ENCODE data around the gene CUTA. TPM values are rescaled to one million over a fixed set of nuclear protein-coding genes. Genes with fewer than 3 reads are reported as not detected.

Gene CUTA
- total RNA-seq, 3 donors from 2014 or later, result 81.3 to 123 (median 111) TPM

DNA sequence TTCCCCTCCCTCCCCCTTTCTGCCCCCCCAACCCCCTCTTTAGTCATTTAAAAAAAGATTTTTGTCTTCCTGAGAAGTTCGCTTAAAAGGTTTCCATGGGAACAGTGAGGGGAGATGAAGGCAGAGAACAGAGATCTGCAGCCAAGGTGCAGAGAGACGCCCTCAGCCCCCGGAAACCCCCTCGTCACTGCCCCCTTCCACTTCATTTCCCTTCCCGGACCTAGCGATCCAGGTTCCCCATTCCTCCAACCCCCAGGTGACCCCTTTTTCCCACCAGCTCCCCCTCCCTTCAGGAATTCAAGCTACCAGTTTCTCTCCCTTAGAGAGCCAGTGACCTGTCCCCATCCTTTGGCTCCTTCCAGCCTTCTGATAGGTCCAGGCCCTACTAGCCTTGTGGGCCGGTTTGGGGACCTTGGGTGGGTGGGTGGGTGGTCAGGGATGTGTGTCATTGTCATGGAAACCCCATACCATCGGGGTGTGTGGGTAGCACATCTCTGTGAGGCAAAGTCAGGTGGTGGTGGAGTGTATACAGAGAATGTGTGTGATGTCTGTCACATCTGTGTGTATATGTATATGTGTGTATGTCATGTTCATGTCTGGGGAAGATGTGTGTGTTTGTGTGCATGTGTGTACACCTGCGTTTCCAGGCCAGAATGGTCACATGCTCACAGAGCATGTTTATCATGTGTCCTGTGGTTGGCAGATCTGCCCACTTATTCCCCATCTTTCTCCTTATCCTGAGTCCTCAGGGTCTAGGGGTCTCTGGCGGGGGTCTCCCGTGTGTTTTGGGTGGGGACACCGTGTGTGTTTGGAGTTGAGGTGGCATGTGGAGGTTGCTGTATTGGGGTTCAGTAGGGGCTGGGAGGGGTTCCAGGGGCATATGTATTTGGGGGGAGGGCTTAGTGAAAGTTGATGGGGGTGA lies 8.9 kb upstream of the CUTA start:
- intact Hi-C loops (cut with DNase I; ENCODE audit: low total_unique reads), result no loop called here
- Histone ChIP-seq H3K4me1 (peaks cover 4 to 11% of the 10 kb centered on the region in 2 donors), H3K9me3 (no peaks in the 10 kb centered on the region), H3K4me3 (peak overlapping the region; percentile 49 to 83 (median 64)), H3K27me3 (no peaks in the 10 kb centered on the region), H3K36me3 (no peaks in the 10 kb centered on the region), H3K27ac (peak overlapping the region; percentile 95 to 97)
- no peak for TF ChIP-seq POLR2AphosphoS5 (IDR thresholded peaks at IDR 0.05)
- TF ChIP-seq, protein P1, sequence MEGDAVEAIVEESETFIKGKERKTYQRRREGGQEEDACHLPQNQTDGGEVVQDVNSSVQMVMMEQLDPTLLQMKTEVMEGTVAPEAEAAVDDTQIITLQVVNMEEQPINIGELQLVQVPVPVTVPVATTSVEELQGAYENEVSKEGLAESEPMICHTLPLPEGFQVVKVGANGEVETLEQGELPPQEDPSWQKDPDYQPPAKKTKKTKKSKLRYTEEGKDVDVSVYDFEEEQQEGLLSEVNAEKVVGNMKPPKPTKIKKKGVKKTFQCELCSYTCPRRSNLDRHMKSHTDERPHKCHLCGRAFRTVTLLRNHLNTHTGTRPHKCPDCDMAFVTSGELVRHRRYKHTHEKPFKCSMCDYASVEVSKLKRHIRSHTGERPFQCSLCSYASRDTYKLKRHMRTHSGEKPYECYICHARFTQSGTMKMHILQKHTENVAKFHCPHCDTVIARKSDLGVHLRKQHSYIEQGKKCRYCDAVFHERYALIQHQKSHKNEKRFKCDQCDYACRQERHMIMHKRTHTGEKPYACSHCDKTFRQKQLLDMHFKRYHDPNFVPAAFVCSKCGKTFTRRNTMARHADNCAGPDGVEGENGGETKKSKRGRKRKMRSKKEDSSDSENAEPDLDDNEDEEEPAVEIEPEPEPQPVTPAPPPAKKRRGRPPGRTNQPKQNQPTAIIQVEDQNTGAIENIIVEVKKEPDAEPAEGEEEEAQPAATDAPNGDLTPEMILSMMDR (IDR thresholded peaks at IDR 0.05), result no peak
- no peak for TF ChIP-seq POLR2A (IDR thresholded peaks at IDR 0.05)
- DNase-seq (ENCODE audit: low spot score in 2 of 2), result no peak

DNA sequence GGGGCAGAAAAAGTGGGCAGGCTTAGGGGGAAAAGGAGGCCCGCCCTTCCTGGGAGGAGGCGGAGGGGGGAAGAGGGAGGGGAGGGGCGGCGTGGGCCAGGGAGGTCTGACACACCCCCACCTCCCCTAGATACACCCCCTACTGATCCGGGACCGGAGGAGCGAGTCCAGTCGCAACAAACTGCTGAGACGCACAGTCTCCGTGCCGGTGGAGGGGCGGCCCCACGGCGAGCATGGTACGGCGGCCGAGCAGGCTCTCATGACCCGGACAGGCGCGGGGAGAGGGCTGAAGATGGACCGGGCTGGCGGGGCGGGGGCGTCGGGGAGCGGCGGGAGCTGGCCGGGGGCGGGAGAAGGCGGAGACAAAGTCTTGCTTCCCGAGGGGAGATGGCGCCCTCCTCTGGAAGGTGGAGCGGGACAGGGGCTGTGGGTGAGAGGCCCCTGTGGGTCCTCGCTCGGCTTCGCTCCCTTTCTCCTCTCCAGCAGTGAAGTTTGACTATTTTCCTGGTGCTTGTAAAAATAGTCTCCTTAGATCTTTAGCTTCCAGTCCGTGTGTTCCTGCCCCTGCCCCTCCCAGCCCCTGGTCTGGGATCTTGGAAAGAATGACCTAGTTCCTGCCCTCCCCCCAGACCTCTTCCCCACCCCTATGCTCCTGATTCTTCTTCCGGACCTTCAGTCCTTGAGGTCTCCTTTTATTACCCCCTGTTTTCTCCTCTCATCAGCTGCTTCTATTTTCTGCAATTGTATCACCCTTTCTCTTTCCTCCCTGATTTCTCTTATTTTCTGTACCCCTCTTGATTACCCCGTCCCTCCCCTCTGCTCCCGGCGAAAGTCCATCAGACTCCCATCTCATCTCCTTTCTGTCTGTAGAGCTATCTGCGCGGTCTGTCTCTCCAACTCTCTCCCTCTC lies 8.0 kb upstream of the CUTA start:
- DNase-seq (ENCODE audit: low spot score in 2 of 2), result peak; percentile 83 to 86
- H3K4me1 ChIP-seq, result peaks cover 4 to 7% of the 10 kb centered on the region in 2 donors
- H3K9me3 ChIP-seq, result no peaks in the 10 kb centered on the region
- H3K4me3 ChIP-seq, result peak overlapping the region; percentile 49 to 83 (median 64)
- no peaks in the 10 kb centered on the region for H3K27me3 ChIP-seq
- intact Hi-C loops (cut with DNase I; ENCODE audit: low total_unique reads), result no loop called here
- TF ChIP-seq POLR2A (IDR thresholded peaks at IDR 0.05), result no peak
- TF ChIP-seq, protein P1 (IDR thresholded peaks at IDR 0.05), result peak in 2 of 3 donors; percentile 18 to 45
- peak; percentile 51 to 75 (median 71) for TF ChIP-seq POLR2AphosphoS5 (IDR thresholded peaks at IDR 0.05)
- peak overlapping the region; percentile 95 to 97 for H3K27ac ChIP-seq
- H3K36me3 ChIP-seq, result no peaks in the 10 kb centered on the region

- H3K4me1 ChIP-seq, result peaks cover 4 to 6% of the 10 kb centered on the region in 2 donors
- H3K27me3 ChIP-seq, result no peaks in the 10 kb centered on the region
- TF ChIP-seq POLR2AphosphoS5 (IDR thresholded peaks at IDR 0.05) (peak in 1 of 3 donors; percentile 14), POLR2A (IDR thresholded peaks at IDR 0.05) (no peak)
- TF ChIP-seq, protein P1 (IDR thresholded peaks at IDR 0.05), result no peak
- H3K4me3 ChIP-seq, result peak overlapping the region; percentile 49 to 83 (median 64)
- H3K9me3 ChIP-seq, result no peaks in the 10 kb centered on the region
- DNase-seq (ENCODE audit: low spot score in 2 of 2), result no peak
- intact Hi-C loops (cut with DNase I; ENCODE audit: low total_unique reads), result no loop called here
- peak overlapping the region; percentile 95 to 97 for H3K27ac ChIP-seq
- H3K36me3 ChIP-seq, result no peaks in the 10 kb centered on the region
These were observed 7.2 kb upstream of the CUTA start for GRCh38 chr6:33424855-33425667.

DNA sequence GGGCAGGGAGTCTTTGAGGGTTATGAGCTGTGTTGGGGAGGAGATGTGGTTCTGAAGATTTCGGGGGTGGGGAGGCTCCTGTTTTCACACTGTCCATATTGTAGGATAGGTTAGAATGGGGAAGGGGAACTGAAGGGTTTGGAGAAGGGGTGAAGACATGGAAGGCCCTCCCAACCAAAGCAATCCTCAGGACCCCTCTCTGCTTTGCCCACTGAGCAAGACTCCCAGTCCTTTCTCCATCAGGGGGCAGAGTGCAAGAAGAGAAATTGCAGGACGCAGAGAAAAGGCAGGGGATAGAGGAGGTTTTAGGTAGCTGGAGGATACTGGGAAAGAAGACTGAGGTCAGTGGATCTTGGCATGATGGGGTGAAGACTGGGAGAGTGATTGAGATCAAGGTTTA lies 5.9 kb upstream of the CUTA start:
- intact Hi-C loops (cut with DNase I; ENCODE audit: low total_unique reads), result no loop called here
- H3K9me3 ChIP-seq, result no peaks in the 10 kb centered on the region
- H3K27ac ChIP-seq, result peak overlapping the region; percentile 95 to 97
- TF ChIP-seq POLR2A (IDR thresholded peaks at IDR 0.05), result no peak
- no peak for DNase-seq (ENCODE audit: low spot score in 2 of 2)
- no peaks in the 10 kb centered on the region for H3K36me3 ChIP-seq
- peaks cover 4 to 6% of the 10 kb centered on the region in 2 donors for H3K4me1 ChIP-seq
- H3K27me3 ChIP-seq, result no peaks in the 10 kb centered on the region
- H3K4me3 ChIP-seq, result no peak overlapping the region

GRCh38 chr6:33421344-33421643 lies 3.4 kb upstream of the CUTA start:
- H3K36me3 ChIP-seq, result no peaks in the 10 kb centered on the region
- TF ChIP-seq POLR2AphosphoS5 (IDR thresholded peaks at IDR 0.05) (no peak), POLR2A (IDR thresholded peaks at IDR 0.05) (no peak)
- TF ChIP-seq, protein P1 (IDR thresholded peaks at IDR 0.05), result no peak
- intact Hi-C loops (cut with DNase I; ENCODE audit: low total_unique reads), result no loop called here
- H3K4me1 ChIP-seq, result peaks cover 0 to 5% of the 10 kb centered on the region in 2 donors
- no peak overlapping the region for H3K4me3 ChIP-seq
- H3K27me3 ChIP-seq, result no peaks in the 10 kb centered on the region
- H3K9me3 ChIP-seq, result no peaks in the 10 kb centered on the region
- DNase-seq (ENCODE audit: low spot score in 2 of 2), result no peak
- no peak overlapping the region for H3K27ac ChIP-seq

Data from breast epithelium (tissue), 4 donors.